HL-60 (cell line): Measurements from ENCODE around the gene DBP.

ENCODE experiments used
- CTCF ChIP-seq: IDR thresholded peaks from one replicate; pipeline ENCODE4 v1.5.1; 2011; ENCODE audit warnings: low read length, control low read depth, inconsistent platforms; ENCODE audit not compliant: insufficient read depth
- GABPA ChIP-seq: IDR thresholded peaks from 2 replicates; pipeline ENCODE4 v1.6.1; 2012; ENCODE audit warnings: low read depth
- POLR2AphosphoS5 ChIP-seq: IDR thresholded peaks from 2 replicates; pipeline ENCODE4 v1.6.1; 2012; ENCODE audit warnings: low read depth
- REST ChIP-seq: IDR thresholded peaks from 2 replicates; pipeline ENCODE4 v1.6.1; 2012; ENCODE audit warnings: low read depth; ENCODE audit not compliant: insufficient replicate concordance
- SPI1 ChIP-seq: IDR thresholded peaks from 2 replicates; pipeline ENCODE4 v1.6.1; 2012; ENCODE audit warnings: low read depth, mild to moderate bottlenecking, borderline replicate concordance

GRCh38 chr19:48634036-48634342 is 3.2 kb downstream of the DBP start:
- TF ChIP-seq CTCF, result no peak
- no peak for TF ChIP-seq REST
- no peak for TF ChIP-seq POLR2AphosphoS5
- no peak for TF ChIP-seq SPI1
- TF ChIP-seq GABPA, result no peak
